Ishikawa (cell line): ENCODE results near the gene PLPP2.

Source experiments
- CREB1 ChIP-seq: IDR thresholded peaks from 2 replicates; pipeline ENCODE4 v1.6.1; 2012; ENCODE audit warnings: low read depth
- EP300 ChIP-seq: IDR thresholded peaks from 2 replicates; pipeline ENCODE4 v1.6.1; 2012; ENCODE audit warnings: borderline replicate concordance
- NFIC ChIP-seq: IDR thresholded peaks from 2 replicates; pipeline ENCODE4 v1.6.1; 2012
- RAD21 ChIP-seq: IDR thresholded peaks from 2 replicates; pipeline ENCODE4 v1.6.1; 2012; ENCODE audit warnings: low read depth
- TAF1 ChIP-seq: IDR thresholded peaks from 2 replicates; pipeline ENCODE4 v1.6.1; 2012; ENCODE audit warnings: low read depth, mild to moderate bottlenecking
- TCF12 ChIP-seq: IDR thresholded peaks from 2 replicates; pipeline ENCODE4 v1.6.1; 2012; ENCODE audit warnings: low read depth
- YY1 ChIP-seq: IDR thresholded peaks from 2 replicates; pipeline ENCODE4 v1.6.1; 2012; ENCODE audit warnings: low read depth
- TF ChIP-seq, protein P1 (sequence below): IDR thresholded peaks from 2 replicates; pipeline ENCODE4 v1.6.1; 2012; ENCODE audit warnings: low read depth, mild to moderate bottlenecking
- TF ChIP-seq, protein P2 (sequence below): IDR thresholded peaks from 2 replicates; pipeline ENCODE4 v1.6.1; 2012

DNA sequence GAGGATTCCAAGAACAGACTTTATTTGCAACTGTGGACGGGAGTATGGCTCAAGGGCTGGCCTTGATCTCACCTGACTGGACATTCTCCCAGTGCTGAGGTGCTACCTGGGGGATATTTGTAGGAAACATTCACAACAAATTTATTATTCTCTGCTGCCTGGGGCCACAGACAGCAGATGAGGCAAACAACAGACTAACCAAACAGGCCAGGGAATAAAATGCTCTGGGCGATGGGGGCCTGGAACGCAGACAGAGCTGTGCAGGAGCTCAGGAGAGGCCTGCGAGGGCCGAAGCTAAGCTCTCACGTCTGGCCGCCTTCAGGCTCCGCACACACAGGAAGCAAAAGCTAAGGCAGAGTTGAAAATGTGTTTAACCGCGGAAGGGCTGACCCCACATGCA lies 7.8 kb downstream of the PLPP2 start:
- no peak for TF ChIP-seq TCF12
- no peak for TF ChIP-seq NFIC
- TF ChIP-seq RAD21 = no peak
- no peak for TF ChIP-seq CREB1
- TF ChIP-seq, protein P1, sequence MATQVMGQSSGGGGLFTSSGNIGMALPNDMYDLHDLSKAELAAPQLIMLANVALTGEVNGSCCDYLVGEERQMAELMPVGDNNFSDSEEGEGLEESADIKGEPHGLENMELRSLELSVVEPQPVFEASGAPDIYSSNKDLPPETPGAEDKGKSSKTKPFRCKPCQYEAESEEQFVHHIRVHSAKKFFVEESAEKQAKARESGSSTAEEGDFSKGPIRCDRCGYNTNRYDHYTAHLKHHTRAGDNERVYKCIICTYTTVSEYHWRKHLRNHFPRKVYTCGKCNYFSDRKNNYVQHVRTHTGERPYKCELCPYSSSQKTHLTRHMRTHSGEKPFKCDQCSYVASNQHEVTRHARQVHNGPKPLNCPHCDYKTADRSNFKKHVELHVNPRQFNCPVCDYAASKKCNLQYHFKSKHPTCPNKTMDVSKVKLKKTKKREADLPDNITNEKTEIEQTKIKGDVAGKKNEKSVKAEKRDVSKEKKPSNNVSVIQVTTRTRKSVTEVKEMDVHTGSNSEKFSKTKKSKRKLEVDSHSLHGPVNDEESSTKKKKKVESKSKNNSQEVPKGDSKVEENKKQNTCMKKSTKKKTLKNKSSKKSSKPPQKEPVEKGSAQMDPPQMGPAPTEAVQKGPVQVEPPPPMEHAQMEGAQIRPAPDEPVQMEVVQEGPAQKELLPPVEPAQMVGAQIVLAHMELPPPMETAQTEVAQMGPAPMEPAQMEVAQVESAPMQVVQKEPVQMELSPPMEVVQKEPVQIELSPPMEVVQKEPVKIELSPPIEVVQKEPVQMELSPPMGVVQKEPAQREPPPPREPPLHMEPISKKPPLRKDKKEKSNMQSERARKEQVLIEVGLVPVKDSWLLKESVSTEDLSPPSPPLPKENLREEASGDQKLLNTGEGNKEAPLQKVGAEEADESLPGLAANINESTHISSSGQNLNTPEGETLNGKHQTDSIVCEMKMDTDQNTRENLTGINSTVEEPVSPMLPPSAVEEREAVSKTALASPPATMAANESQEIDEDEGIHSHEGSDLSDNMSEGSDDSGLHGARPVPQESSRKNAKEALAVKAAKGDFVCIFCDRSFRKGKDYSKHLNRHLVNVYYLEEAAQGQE = no peak
- TF ChIP-seq, protein P2, sequence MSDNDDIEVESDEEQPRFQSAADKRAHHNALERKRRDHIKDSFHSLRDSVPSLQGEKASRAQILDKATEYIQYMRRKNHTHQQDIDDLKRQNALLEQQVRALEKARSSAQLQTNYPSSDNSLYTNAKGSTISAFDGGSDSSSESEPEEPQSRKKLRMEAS = no peak
- no peak for TF ChIP-seq EP300
- no peak for TF ChIP-seq TAF1
- TF ChIP-seq YY1 = no peak
